SK-N-SH treated with all-trans-retinoic acid at 6 μM for 48 hours (cell line): ENCODE data around the gene SRD5A3.
"Not testable (repeated sequence)": the region's sequence is repeated elsewhere in the genome, so short reads cannot be mapped to it uniquely, and the experiment has no call there.

Source experiments
- BACH2 ChIP-seq: fragments of 250-450 bp; sonication (Bioruptor Pico); IDR thresholded peaks from 2 replicates; pipeline ENCODE4 v1.9.0; 2021; ENCODE audit warnings: mild to moderate bottlenecking, borderline replicate concordance
- CREB5 ChIP-seq: fragments of 250-450 bp; sonication (Bioruptor Pico); IDR thresholded peaks from 2 replicates; pipeline ENCODE4 v1.5.1; 2020; ENCODE audit warnings: low read depth, mild to moderate bottlenecking, moderate library complexity
- ESRRG ChIP-seq: fragments of 250-450 bp; sonication (Bioruptor Pico); IDR thresholded peaks from 2 replicates; pipeline ENCODE4 v1.6.1; 2021; ENCODE audit warnings: mild to moderate bottlenecking
- PATZ1 ChIP-seq: fragments of 250-450 bp; sonication (Bioruptor Pico); IDR thresholded peaks from 2 replicates; pipeline ENCODE4 v1.8.0; 2020; ENCODE audit warnings: mild to moderate bottlenecking, moderate library complexity, borderline replicate concordance
- PPARA ChIP-seq: fragments of 250-450 bp; sonication (Bioruptor Pico); IDR thresholded peaks from 2 replicates; pipeline ENCODE4 v1.5.0; 2020; ENCODE audit warnings: mild to moderate bottlenecking, borderline replicate concordance
- RARB ChIP-seq: fragments of 250-450 bp; sonication (Bioruptor Pico); IDR thresholded peaks from 2 replicates; pipeline ENCODE4 v1.8.0; 2021; ENCODE audit warnings: mild to moderate bottlenecking, moderate library complexity
- SNAI2 ChIP-seq: fragments of 250-450 bp; sonication (Bioruptor Pico); IDR thresholded peaks from 2 replicates; pipeline ENCODE4 v1.5.0; 2020; ENCODE audit warnings: mild to moderate bottlenecking, moderate library complexity
- TSHZ2 ChIP-seq: fragments of 250-450 bp; sonication (Bioruptor Pico); IDR thresholded peaks from 2 replicates; pipeline ENCODE4 v1.5.0; 2020; ENCODE audit warnings: mild to moderate bottlenecking, moderate library complexity
- ZFP3 ChIP-seq: fragments of 250-450 bp; sonication (Bioruptor Pico); IDR thresholded peaks from 2 replicates; pipeline ENCODE4 v1.5.0; 2020; ENCODE audit warnings: mild to moderate bottlenecking, moderate library complexity
- ZFP30 ChIP-seq: fragments of 450-650 bp; formaldehyde crosslinking; IDR thresholded peaks from 2 replicates; pipeline ENCODE4 v1.5.0; 2022; ENCODE audit warnings: mild to moderate bottlenecking, moderate library complexity
- ZNF565 ChIP-seq: fragments of 450-650 bp; formaldehyde crosslinking; conservative IDR thresholded peaks from 2 replicates; pipeline ENCODE4 v1.5.0; 2020; ENCODE audit warnings: low read depth, mild to moderate bottlenecking, moderate library complexity
- ZNF70 ChIP-seq: fragments of 450-650 bp; formaldehyde crosslinking; IDR thresholded peaks from 2 replicates; pipeline ENCODE4 v1.5.0; 2020; ENCODE audit warnings: mild to moderate bottlenecking, moderate library complexity
- TF ChIP-seq, protein P1 (sequence below): fragments of 250-450 bp; sonication (Bioruptor Pico); IDR thresholded peaks from 2 replicates; pipeline ENCODE4 v1.5.1; 2021; ENCODE audit warnings: mild to moderate bottlenecking, moderate library complexity
- TF ChIP-seq, protein P2 (sequence below): fragments of 250-450 bp; sonication (Bioruptor Pico); IDR thresholded peaks from 2 replicates; pipeline ENCODE4 v1.8.0; 2021; ENCODE audit warnings: low read depth, mild to moderate bottlenecking, moderate library complexity, borderline replicate concordance

GRCh38 chr4:55350870-55351269 is 4.8 kb downstream of the SRD5A3 start:
- not testable (repeated sequence) for TF ChIP-seq RARB (CRISPR knock-in tag); ZFP30; PPARA (CRISPR knock-in tag); SNAI2 (CRISPR knock-in tag); PATZ1 (CRISPR knock-in tag); CREB5; ZFP3 (CRISPR knock-in tag); ZNF565 (CRISPR knock-in tag); BACH2 (CRISPR knock-in tag); ESRRG (CRISPR knock-in tag); ZNF70; TSHZ2 (CRISPR knock-in tag)
- TF ChIP-seq, protein P1, sequence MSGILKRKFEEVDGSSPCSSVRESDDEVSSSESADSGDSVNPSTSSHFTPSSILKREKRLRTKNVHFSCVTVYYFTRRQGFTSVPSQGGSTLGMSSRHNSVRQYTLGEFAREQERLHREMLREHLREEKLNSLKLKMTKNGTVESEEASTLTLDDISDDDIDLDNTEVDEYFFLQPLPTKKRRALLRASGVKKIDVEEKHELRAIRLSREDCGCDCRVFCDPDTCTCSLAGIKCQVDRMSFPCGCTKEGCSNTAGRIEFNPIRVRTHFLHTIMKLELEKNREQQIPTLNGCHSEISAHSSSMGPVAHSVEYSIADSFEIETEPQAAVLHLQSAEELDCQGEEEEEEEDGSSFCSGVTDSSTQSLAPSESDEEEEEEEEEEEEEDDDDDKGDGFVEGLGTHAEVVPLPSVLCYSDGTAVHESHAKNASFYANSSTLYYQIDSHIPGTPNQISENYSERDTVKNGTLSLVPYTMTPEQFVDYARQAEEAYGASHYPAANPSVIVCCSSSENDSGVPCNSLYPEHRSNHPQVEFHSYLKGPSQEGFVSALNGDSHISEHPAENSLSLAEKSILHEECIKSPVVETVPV = not testable (repeated sequence)
- TF ChIP-seq, protein P2, sequence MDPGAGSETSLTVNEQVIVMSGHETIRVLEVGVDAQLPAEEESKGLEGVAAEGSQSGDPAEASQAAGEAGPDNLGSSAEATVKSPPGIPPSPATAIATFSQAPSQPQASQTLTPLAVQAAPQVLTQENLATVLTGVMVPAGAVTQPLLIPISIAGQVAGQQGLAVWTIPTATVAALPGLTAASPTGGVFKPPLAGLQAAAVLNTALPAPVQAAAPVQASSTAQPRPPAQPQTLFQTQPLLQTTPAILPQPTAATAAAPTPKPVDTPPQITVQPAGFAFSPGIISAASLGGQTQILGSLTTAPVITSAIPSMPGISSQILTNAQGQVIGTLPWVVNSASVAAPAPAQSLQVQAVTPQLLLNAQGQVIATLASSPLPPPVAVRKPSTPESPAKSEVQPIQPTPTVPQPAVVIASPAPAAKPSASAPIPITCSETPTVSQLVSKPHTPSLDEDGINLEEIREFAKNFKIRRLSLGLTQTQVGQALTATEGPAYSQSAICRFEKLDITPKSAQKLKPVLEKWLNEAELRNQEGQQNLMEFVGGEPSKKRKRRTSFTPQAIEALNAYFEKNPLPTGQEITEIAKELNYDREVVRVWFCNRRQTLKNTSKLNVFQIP (CRISPR knock-in tag) = not testable (repeated sequence)
